OCI-LY3 (cell line): Measurements from ENCODE around the gene CAMK2A.

Source experiments
- H2AFZ ChIP-seq: fragments of 200-600, 300-600 bp; shearing (Covaris generic); 2 replicates; pipeline ENCODE4 v1.6.0; 2014; ENCODE audit warnings: antibody characterized with exemption, low read depth, low read length
- H3K27ac ChIP-seq: fragments of 200-600, 300-600 bp; sonication (generic); 2 replicates; pipeline ENCODE4 v1.5.1; 2014; ENCODE audit warnings: mild to moderate bottlenecking, low read length, moderate library complexity, mixed read lengths
- H3K27me3 ChIP-seq: fragments of 200-600, 300-600 bp; sonication (generic); 2 replicates; pipeline ENCODE4 v1.6.1; 2014; ENCODE audit warnings: low read depth, low read length, mixed read lengths
- H3K36me3 ChIP-seq: fragments of 200-600, 300-600 bp; sonication (generic); replicated peaks from 2 replicates; pipeline ENCODE3; 2014; ENCODE audit warnings: low read depth, low read length, mixed read lengths
- H3K4me1 ChIP-seq: fragments of 300-600, 200-600 bp; sonication (generic); 2 replicates; pipeline ENCODE4 v1.6.1; 2014; ENCODE audit warnings: low read length, mixed read lengths
- H3K4me2 ChIP-seq: fragments of 200-600, 300-600 bp; sonication (generic); 2 replicates; pipeline ENCODE4 v1.6.1; 2014; ENCODE audit warnings: low read length, mixed read lengths
- H3K4me3 ChIP-seq: fragments of 300-600, 200-600 bp; sonication (generic); 2 replicates; pipeline ENCODE4 v1.5.1; 2014; ENCODE audit warnings: antibody characterized with exemption, mild to moderate bottlenecking, low read length, moderate library complexity
- H3K79me2 ChIP-seq: fragments of 300-600, 200-600 bp; shearing (Covaris generic); 2 replicates; pipeline ENCODE4 v1.6.1; 2014; ENCODE audit warnings: mild to moderate bottlenecking, low read length, mixed read lengths
- H3K9ac ChIP-seq: fragments of 300-600, 200-600 bp; shearing (Covaris generic); 2 replicates; pipeline ENCODE4 v1.6.0; 2014; ENCODE audit warnings: mild to moderate bottlenecking, low read length, moderate library complexity
- H3K9me3 ChIP-seq: fragments of 200-600, 300-600 bp; shearing (Covaris generic); 2 replicates; pipeline ENCODE4 v1.6.1; 2014; ENCODE audit warnings: low read length, mixed read lengths; ENCODE audit not compliant: insufficient read depth
- H4K20me1 ChIP-seq: fragments of 200-600, 300-600 bp; sonication (generic); 2 replicates; pipeline ENCODE4 v1.6.1; 2016; ENCODE audit warnings: low read length, mixed read lengths; ENCODE audit not compliant: insufficient read depth
- CTCF ChIP-seq: fragments of 200-600, 300-600 bp; sonication (generic); IDR thresholded peaks from 2 replicates; pipeline ENCODE4 v1.5.1; 2014; ENCODE audit warnings: antibody characterized with exemption, low read length, low read depth
- EZH2phosphoT487 ChIP-seq: fragments of 200-600 bp; shearing (Covaris generic); IDR thresholded peaks from 2 replicates; pipeline ENCODE4 v1.6.1; 2018; ENCODE audit warnings: antibody characterized with exemption, mixed run types, low read depth

CAMK2A gene

GRCh38 chr5:150261231-150261630, 28.3 kb downstream of the CAMK2A start:
- Histone ChIP-seq H3K27me3 (0 out of 2 replicates have a peak, but pooled peaks cover 5% of the 10 kb centered on the region), H2AFZ (no peak overlapping the region), H3K4me1 (no peaks in the 10 kb centered on the region), H4K20me1 (no peaks in the 10 kb centered on the region), H3K79me2 (no peaks in the 10 kb centered on the region), H3K27ac (no peak overlapping the region), H3K9ac (no peak overlapping the region), H3K9me3 (no peaks in the 10 kb centered on the region), H3K36me3 (no peaks in the 10 kb centered on the region), H3K4me3 (no peak overlapping the region), H3K4me2 (no peak overlapping the region)
- TF ChIP-seq CTCF: no peak
- no peak for TF ChIP-seq EZH2phosphoT487

- no peak overlapping the region for H3K27ac ChIP-seq
- H3K9ac ChIP-seq: no peak overlapping the region
Observed at GRCh38 chr5:150258130-150258529, 31.4 kb downstream of the CAMK2A start.

GRCh38 chr5:150257424-150257823, 32.1 kb downstream of the CAMK2A start:
- H3K4me2 ChIP-seq: no peak overlapping the region
- H3K36me3 ChIP-seq: no peaks in the 10 kb centered on the region
- H3K4me1 ChIP-seq: no peaks in the 10 kb centered on the region
- no peaks in the 10 kb centered on the region for H4K20me1 ChIP-seq
- H3K9me3 ChIP-seq: no peaks in the 10 kb centered on the region
- H3K9ac ChIP-seq: no peak overlapping the region
- H3K27me3 ChIP-seq: 0 out of 2 replicates have a peak, but pooled peaks cover 5% of the 10 kb centered on the region
- TF ChIP-seq EZH2phosphoT487 (no peak), CTCF (no peak)
- no peak overlapping the region for H3K4me3 ChIP-seq
- no peak overlapping the region for H2AFZ ChIP-seq
- no peaks in the 10 kb centered on the region for H3K79me2 ChIP-seq
- H3K27ac ChIP-seq: no peak overlapping the region

More at GRCh38 chr5:150258130-150258529, 31.4 kb downstream of the CAMK2A start:
- Histone ChIP-seq H3K36me3 (no peaks in the 10 kb centered on the region), H2AFZ (no peak overlapping the region), H3K4me2 (no peak overlapping the region), H3K4me1 (no peaks in the 10 kb centered on the region), H4K20me1 (no peaks in the 10 kb centered on the region), H3K4me3 (no peak overlapping the region), H3K79me2 (no peaks in the 10 kb centered on the region), H3K27me3 (0 out of 2 replicates have a peak, but pooled peaks cover 5% of the 10 kb centered on the region), H3K9me3 (no peaks in the 10 kb centered on the region)
- TF ChIP-seq CTCF (no peak), EZH2phosphoT487 (no peak)

GRCh38 chr5:150256410-150257064, 33.0 kb downstream of the CAMK2A start:
- Histone ChIP-seq H3K4me3 (no peak overlapping the region), H3K36me3 (no peaks in the 10 kb centered on the region), H3K4me1 (no peaks in the 10 kb centered on the region), H3K79me2 (no peaks in the 10 kb centered on the region), H3K27me3 (no peaks in the 10 kb centered on the region), H3K27ac (no peak overlapping the region), H3K9me3 (no peaks in the 10 kb centered on the region), H4K20me1 (no peaks in the 10 kb centered on the region), H2AFZ (no peak overlapping the region), H3K9ac (no peak overlapping the region), H3K4me2 (no peak overlapping the region)
- no peak; the same call in 1 of the 2 replicates for TF ChIP-seq CTCF
- no peak for TF ChIP-seq EZH2phosphoT487
